NT2/D1 (cell line): ENCODE measurements around the gene PLOD2.

Experiments used
- SUZ12 ChIP-seq: IDR thresholded peaks from 2 replicates; pipeline ENCODE4 v1.6.1; 2011; ENCODE audit not compliant: insufficient read length, insufficient read depth; ENCODE audit errors: extremely low read depth
- ZNF274 ChIP-seq: IDR thresholded peaks from 2 replicates; pipeline ENCODE4 v1.6.1; 2011; ENCODE audit warnings: mild to moderate bottlenecking, low read depth, low read length

DNA sequence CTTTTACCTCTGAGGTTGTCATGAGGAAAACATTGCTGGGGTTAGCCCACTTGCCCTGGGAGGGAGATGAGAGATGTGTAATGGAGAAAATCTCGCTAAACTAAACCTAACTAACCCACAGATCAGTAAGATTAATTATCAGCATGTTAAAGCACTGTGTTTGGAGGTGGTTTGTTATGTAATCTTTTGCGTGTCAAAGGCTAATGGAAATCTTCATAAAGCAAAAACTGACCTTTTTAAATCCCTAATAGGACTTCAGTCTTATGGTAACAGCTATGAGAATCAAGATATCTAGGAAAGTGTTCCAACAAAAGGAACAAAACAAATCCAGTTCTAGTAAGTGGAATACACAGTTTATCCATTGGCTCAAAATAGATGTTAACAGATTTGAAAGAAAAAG, 102.7 kb downstream of the PLOD2 start:
- TF ChIP-seq SUZ12 (no peak), ZNF274 (no peak)
